GM12878 (cell line): ENCODE results near the gene INHBE. TPM values are rescaled to one million over a fixed set of nuclear protein-coding genes. Genes with fewer than 3 reads are reported as not detected.

Experiments used
- ATAC-seq: fragments of 200-7000 bp; cut with Tn5 transposase; 3 replicates; pipeline ENCODE4 v1.9.1; 2020; ENCODE audit warnings: mild to moderate bottlenecking, moderate library complexity
- BruUV-seq: library from RNA; stranded (reverse); fragments of 400-500 nt; replicated peaks from 2 replicates; lab custom pipeline; 2021; lab: Mats Ljungman, UMichigan
- CTCF ChIA-PET: fragments of 300-600 bp; sonication (Branson Sonifier 250); formaldehyde crosslinking; extraction: SDS; loops from one replicate; lab custom pipeline; 2021; ENCODE audit warnings: inconsistent platforms; lab: Yijun Ruan, JAX
- POLR2A ChIA-PET: fragments of 350-600 bp; formaldehyde crosslinking; extraction: SDS; loops from one replicate; lab custom pipeline; 2021; ENCODE audit warnings: inconsistent platforms; lab: Charles Lee
- RAD21 ChIA-PET: fragments of 300-600 bp; sonication (Branson Sonifier 250); formaldehyde crosslinking; loops from one replicate; lab custom pipeline; 2023; ENCODE audit warnings: antibody characterized with exemption; ENCODE audit not compliant: unreplicated experiment; lab: Charles Lee
- SMC1A ChIA-PET: fragments of 300-600 bp; sonication (Branson Sonifier 250); formaldehyde crosslinking; loops from one replicate; lab custom pipeline; 2023; ENCODE audit not compliant: unreplicated experiment, uncharacterized antibody; lab: Charles Lee
- DNase-seq: peaks from one replicate; pipeline ENCODE4 v3.0.0-alpha.2; 2011; ENCODE audit warnings: low read depth, low spot score
- FAIRE-seq: peaks from 3 replicates; lab custom pipeline; 2011; peaks lifted over from hg19 to GRCh38; lab: Jason Lieb, UNC
- H2AFZ ChIP-seq: 2 replicates; pipeline ENCODE4 v1.6.0; 2011; ENCODE audit warnings: low read depth, low read length, control low read depth; ENCODE audit not compliant: control insufficient read depth
- H3K27ac ChIP-seq: 2 replicates; pipeline ENCODE4 v1.5.1; 2011; ENCODE audit warnings: control low read depth; ENCODE audit not compliant: control insufficient read depth, insufficient read depth
- H3K27me3 ChIP-seq, 2 experiments: replicated peaks in 1 of 2; 2 replicates each; pipeline versions ENCODE4 v1.6.0 to v1.6.1; 2011; ENCODE audit warnings: low read length in 1 of 2; ENCODE audit not compliant: control insufficient read depth in 2 of 2, insufficient read depth in 2 of 2
- H3K36me3 ChIP-seq, 2 experiments: 2 replicates each; pipeline ENCODE4 v1.5.1; 2011; ENCODE audit warnings: low read length in 1 of 2; ENCODE audit not compliant: control insufficient read depth in 2 of 2, insufficient read depth in 2 of 2
- H3K4me1 ChIP-seq: 2 replicates; pipeline ENCODE4 v1.6.1; 2011; ENCODE audit warnings: mild to moderate bottlenecking, low read length, moderate library complexity, mixed read lengths; ENCODE audit not compliant: control insufficient read depth, insufficient read depth
- H3K4me2 ChIP-seq: 2 replicates; pipeline ENCODE4 v1.6.0; 2011; ENCODE audit warnings: control low read depth; ENCODE audit not compliant: control insufficient read depth, insufficient read depth
- H3K4me3 ChIP-seq: fragments of 200-600 bp; sonication (generic); 2 replicates; pipeline ENCODE4 v1.5.1; 2016
- H3K79me2 ChIP-seq: 2 replicates; pipeline ENCODE4 v1.6.0; 2011; ENCODE audit warnings: low read length; ENCODE audit not compliant: control insufficient read depth, insufficient read depth
- H3K9ac ChIP-seq: 2 replicates; pipeline ENCODE4 v1.8.0; 2011; ENCODE audit warnings: low read length, control low read depth, mixed read lengths; ENCODE audit not compliant: control insufficient read depth, insufficient read depth
- H3K9me3 ChIP-seq: replicated peaks from 3 replicates; pipeline ENCODE4 v1.5.1; 2011; ENCODE audit warnings: mild to moderate bottlenecking, low read length; ENCODE audit not compliant: control insufficient read depth, insufficient read depth
- H4K20me1 ChIP-seq: 2 replicates; pipeline ENCODE4 v1.6.0; 2011; ENCODE audit not compliant: control insufficient read depth, insufficient read depth
- BRCA1 ChIP-seq: IDR thresholded peaks from 2 replicates; pipeline ENCODE4 v1.6.1; 2011; ENCODE audit warnings: low read depth, low read length, improper control_type of control experiment
- IKZF2 ChIP-seq, 2 experiments: fragments of 450-650 bp; IDR thresholded peaks; 2 replicates each; pipeline ENCODE4 v1.6.1; 2017; ENCODE audit warnings: mild to moderate bottlenecking in 2 of 2, moderate library complexity in 2 of 2
- MXI1 ChIP-seq: fragments of 150-350 bp; IDR thresholded peaks from 2 replicates; pipeline ENCODE4 v1.6.1; 2011; ENCODE audit warnings: low read depth, mild to moderate bottlenecking, inconsistent platforms, low read length, improper control_type of control experiment
- PAX5 ChIP-seq: IDR thresholded peaks from 2 replicates; pipeline ENCODE4 v1.6.1; 2011; ENCODE audit warnings: low read depth, low read length, borderline replicate concordance
- POLR2A ChIP-seq: IDR thresholded peaks from 2 replicates; pipeline ENCODE4 v1.6.1; 2011; ENCODE audit warnings: low read depth, mild to moderate bottlenecking, low read length
- ZNF384 ChIP-seq: IDR thresholded peaks from 2 replicates; pipeline ENCODE4 v1.6.1; 2012; ENCODE audit warnings: low read depth, mild to moderate bottlenecking, low read length, improper control_type of control experiment, borderline replicate concordance
- WGBS: methylation state at CpG from one replicate; pipeline ENCODE4 v1.1.6; 2016; ENCODE audit warnings: low lambda C conversion rate; ENCODE audit not compliant: insufficient replicate concordance, insufficient coverage; ENCODE audit errors: missing lambda C conversion rate; 5-methylcytosine and 5-hydroxymethylcytosine counted together
- in situ Hi-C: fragments of 300-500 bp; cut with MboI; formaldehyde crosslinking; loops from 9 replicates; pipeline ENCODE4 v1.14.3; 2018; ENCODE audit warnings: mixed read lengths
- intact Hi-C: fragments of 100-400 bp; cut with micrococcal nuclease; formaldehyde crosslinking; loops from one replicate; pipeline ENCODE4 v1.14.2; 2022; ENCODE audit not compliant: unreplicated experiment
- polyA plus RNA-seq, 11 experiments: library from polyadenylated mRNA; depleted of rRNA in 4 of 11; unstranded in 6 of 11; stranded (reverse) in 5 of 11; fragments of >200 nt; fragmentation: Nextera tagmentation in 4 of 11; fragmentation: Illumina TruSeq in 1 of 11; extraction: Ambion mirVana in 4 of 11; extraction: Trizol in 1 of 11; gene quantifications; 1 replicate in 1 of 11; 2 replicates in 10 of 11; pipeline versions ENCODE4 v1.2.1 to v1.2.3, GENCODE V29; 2011 to 2016; ENCODE audit warnings: inconsistent platforms in 2 of 11, missing spikeins in 2 of 11, low read depth in 1 of 11
- total RNA-seq, 4 experiments: library from RNA; depleted of rRNA in 3 of 4; stranded (reverse); fragments of >200 nt in 3 of 4; fragmentation: Illumina TruSeq in 1 of 4; extraction: Trizol in 1 of 4; gene quantifications; 2 replicates each; pipeline versions ENCODE4 v1.2.1 to v1.2.3, GENCODE V29; 2013 to 2021

INHBE gene
- total and polyA plus RNA-seq, 10 of the 15 experiments (the other 5 are each of a cell fraction or from before 2014, with no cell fraction given): 0.09 to 2.5 (median 0.37) TPM

GRCh38 chr12:57476993-57477709, 22.0 kb downstream of the INHBE start:
- Histone ChIP-seq H3K36me3 (peaks cover 1 to 21% of the 10 kb centered on the region in 2 experiments), H3K4me1 (peaks cover 34% of the 10 kb centered on the region)
- CTCF ChIA-PET: interaction anchor here (0.6 to 8.1 kb wide), 17 partner anchors 9 to 841 kb away, joined by 3 to 114 read pairs (median 5); partner anchors contain the start of genes DDIT3, GLI1 and INHBE
- DNase-seq (no peak), ATAC-seq (peak; percentile 11)
- TF ChIP-seq ZNF384 (no peak), POLR2A (no peak), PAX5 (0 out of 2 replicates have a peak, but pooled peaks have one; percentile 32), MXI1 (0 out of 2 replicates have a peak, but pooled peaks have one; percentile 13), IKZF2 (IDR thresholded peaks at IDR 0.05) (no peak), BRCA1 (no peak)
- TF ChIP-seq, all 136 proteins: peak for 2
- H3K27me3 ChIP-seq: no peaks in the 10 kb centered on the region
- H3K4me2 ChIP-seq: peak overlapping the region; percentile 99
- peak overlapping the region; percentile 85 for H3K27ac ChIP-seq
- H3K9me3 ChIP-seq: no peaks in the 10 kb centered on the region
- WGBS: under 1% methylated on average over 12 of the region's 15 CpGs
- ChIA-PET RAD21 (interaction anchor here (0.6 to 2.0 kb wide), 15 partner anchors 10 to 1660 kb away, joined by 3 to 15 read pairs (median 4); partner anchors contain the start of genes DCTN2, DDIT3, GLI1 and INHBE), POLR2A (interaction anchor here (0.6 to 2.5 kb wide), 14 partner anchors 9 to 268 kb away, joined by 3 to 16 read pairs (median 7); partner anchors contain the start of genes DCTN2, DDIT3, INHBE and TSPAN31), SMC1A (interaction anchor here (0.6 to 2.2 kb wide), 11 partner anchors 9 to 157 kb away, joined by 3 to 18 read pairs (median 5); partner anchors contain the start of genes DCTN2, DDIT3 and GLI1)
- peaks cover 44% of the 10 kb centered on the region for H3K79me2 ChIP-seq
- H4K20me1 ChIP-seq: no peaks in the 10 kb centered on the region
- intact Hi-C loops (loop anchor here (5.0 to 10.0 kb wide), 2 partner anchors 45 to 278 kb away; partner anchors contain the start of genes CDK4, DDIT3, MARCHF9 and MBD6), in situ Hi-C loops (no loop called here)
- H3K9ac ChIP-seq: peak overlapping the region; percentile 74
- peak overlapping the region; percentile 76 for H2AFZ ChIP-seq
- TSS peak; percentile 63 for BruUV-seq
- FAIRE-seq: no peak
- peak overlapping the region; percentile 92 for H3K4me3 ChIP-seq
